DND-41 (cell line): ENCODE results near the gene FGD6.

ENCODE experiments used
- ATAC-seq: fragments of 200-7000 bp; cut with Tn5 transposase; 3 replicates; pipeline ENCODE4 v1.9.1; 2021; ENCODE audit warnings: low read depth; ENCODE audit not compliant: insufficient read depth
- DNase-seq: peaks from one replicate; pipeline ENCODE4 v3.0.0-alpha.2; 2020
- H2AFZ ChIP-seq: 2 replicates; pipeline ENCODE4 v1.6.0; 2012; ENCODE audit warnings: low read depth, low read length
- H3K27ac ChIP-seq: 2 replicates; pipeline ENCODE4 v1.5.1; 2012; ENCODE audit warnings: low read length, inconsistent platforms
- H3K27me3 ChIP-seq: fragments of 200-600 bp; sonication (generic); 2 replicates; pipeline ENCODE4 v1.6.0; 2012; ENCODE audit warnings: low read length, mild to moderate bottlenecking, inconsistent platforms; ENCODE audit not compliant: insufficient read depth, poor library complexity
- H3K36me3 ChIP-seq: 2 replicates; pipeline ENCODE4 v1.5.1; 2012; ENCODE audit warnings: low read length, inconsistent platforms; ENCODE audit not compliant: insufficient read depth
- H3K4me1 ChIP-seq: 2 replicates; pipeline ENCODE4 v1.5.1; 2012; ENCODE audit warnings: mild to moderate bottlenecking, low read length; ENCODE audit not compliant: insufficient read depth
- H3K4me2 ChIP-seq: 2 replicates; pipeline ENCODE4 v1.6.0; 2012; ENCODE audit warnings: mild to moderate bottlenecking, moderate library complexity, low read length, inconsistent platforms; ENCODE audit not compliant: insufficient read depth
- H3K4me3 ChIP-seq, 2 experiments: fragments of 200-600 bp in 1 of 2; shearing (Covaris generic) in 1 of 2; 2 replicates each; pipeline ENCODE4 v1.5.1; 2012 to 2016; ENCODE audit warnings: inconsistent platforms in 2 of 2, low read length in 2 of 2, mild to moderate bottlenecking in 2 of 2, low read depth in 1 of 2, moderate library complexity in 1 of 2
- H3K79me2 ChIP-seq: 2 replicates; pipeline ENCODE4 v1.6.0; 2012; ENCODE audit warnings: low read length, inconsistent platforms; ENCODE audit not compliant: insufficient read depth
- H3K9ac ChIP-seq: 2 replicates; pipeline ENCODE4 v1.6.0; 2012; ENCODE audit warnings: low read depth, mild to moderate bottlenecking, inconsistent platforms, low read length, moderate library complexity
- H3K9me3 ChIP-seq: 2 replicates; pipeline ENCODE4 v1.5.1; 2012; ENCODE audit warnings: low read length, moderate library complexity, mild to moderate bottlenecking, inconsistent platforms; ENCODE audit not compliant: insufficient read depth, severe bottlenecking
- H4K20me1 ChIP-seq: 2 replicates; pipeline ENCODE4 v1.6.0; 2012; ENCODE audit warnings: low read length; ENCODE audit not compliant: insufficient read depth
- EZH2 ChIP-seq: IDR thresholded peaks from 3 replicates; pipeline ENCODE4 v1.6.1; 2012; ENCODE audit warnings: borderline replicate concordance, low read depth, mild to moderate bottlenecking, moderate library complexity, low read length, inconsistent platforms; ENCODE audit not compliant: severe bottlenecking
- TF ChIP-seq, protein P1 (sequence below): IDR thresholded peaks from 2 replicates; pipeline ENCODE4 v1.5.1; 2012; ENCODE audit warnings: borderline replicate concordance, low read length, moderate library complexity, mild to moderate bottlenecking; ENCODE audit not compliant: poor library complexity, severe bottlenecking; ENCODE audit errors: extremely low read depth

Gene FGD6

DNA sequence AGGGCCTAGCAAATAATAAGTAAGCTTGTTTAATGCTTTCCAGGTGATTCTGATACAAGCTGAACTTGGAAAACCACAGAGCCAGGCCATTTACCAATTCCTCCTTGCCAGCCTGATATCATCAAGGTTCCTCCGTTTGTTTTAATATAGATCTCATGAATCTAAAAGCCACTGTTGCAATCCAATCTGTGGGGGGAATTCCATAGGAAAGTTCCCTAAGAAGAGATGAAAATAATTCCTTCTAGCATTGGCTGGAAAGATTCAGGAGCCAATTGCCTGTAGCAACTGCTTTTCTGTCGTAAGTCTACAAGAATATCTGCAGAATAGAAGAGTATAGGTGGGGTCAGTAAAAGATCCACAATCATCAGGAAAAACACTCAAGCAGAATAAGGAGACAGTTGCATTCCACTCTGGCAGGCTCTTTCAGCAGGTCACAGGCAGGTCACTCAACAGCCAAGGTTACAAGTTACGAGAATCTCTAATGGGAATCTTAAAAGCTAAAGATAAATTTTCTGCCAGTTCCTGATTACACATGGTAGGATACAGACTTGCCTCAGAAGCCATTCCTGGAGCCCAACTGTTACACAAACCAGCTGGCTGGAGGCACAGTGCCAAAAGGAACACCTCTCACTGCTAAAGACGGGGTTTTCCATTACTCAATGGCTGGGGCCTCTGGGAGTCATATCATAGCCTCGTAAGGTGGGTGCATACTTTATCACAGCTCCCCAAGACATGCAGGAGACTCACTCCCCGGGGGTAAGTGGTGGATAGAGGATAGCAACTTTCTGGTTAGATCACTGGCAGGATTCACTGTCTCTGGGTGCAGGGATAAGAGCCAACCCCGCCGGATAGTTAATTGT is 43.6 kb downstream of the FGD6 start:
- Histone ChIP-seq H3K4me1 (no peaks in the 10 kb centered on the region), H3K4me3 (no peak overlapping the region), H3K36me3 (no peaks in the 10 kb centered on the region), H3K4me2 (no peak overlapping the region), H3K27ac (no peak overlapping the region), H3K9me3 (no peaks in the 10 kb centered on the region), H3K27me3 (no peaks in the 10 kb centered on the region), H3K9ac (no peak overlapping the region), H3K79me2 (no peaks in the 10 kb centered on the region), H2AFZ (no peak overlapping the region), H4K20me1 (no peaks in the 10 kb centered on the region)
- TF ChIP-seq, protein P1, sequence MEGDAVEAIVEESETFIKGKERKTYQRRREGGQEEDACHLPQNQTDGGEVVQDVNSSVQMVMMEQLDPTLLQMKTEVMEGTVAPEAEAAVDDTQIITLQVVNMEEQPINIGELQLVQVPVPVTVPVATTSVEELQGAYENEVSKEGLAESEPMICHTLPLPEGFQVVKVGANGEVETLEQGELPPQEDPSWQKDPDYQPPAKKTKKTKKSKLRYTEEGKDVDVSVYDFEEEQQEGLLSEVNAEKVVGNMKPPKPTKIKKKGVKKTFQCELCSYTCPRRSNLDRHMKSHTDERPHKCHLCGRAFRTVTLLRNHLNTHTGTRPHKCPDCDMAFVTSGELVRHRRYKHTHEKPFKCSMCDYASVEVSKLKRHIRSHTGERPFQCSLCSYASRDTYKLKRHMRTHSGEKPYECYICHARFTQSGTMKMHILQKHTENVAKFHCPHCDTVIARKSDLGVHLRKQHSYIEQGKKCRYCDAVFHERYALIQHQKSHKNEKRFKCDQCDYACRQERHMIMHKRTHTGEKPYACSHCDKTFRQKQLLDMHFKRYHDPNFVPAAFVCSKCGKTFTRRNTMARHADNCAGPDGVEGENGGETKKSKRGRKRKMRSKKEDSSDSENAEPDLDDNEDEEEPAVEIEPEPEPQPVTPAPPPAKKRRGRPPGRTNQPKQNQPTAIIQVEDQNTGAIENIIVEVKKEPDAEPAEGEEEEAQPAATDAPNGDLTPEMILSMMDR: no peak
- TF ChIP-seq EZH2: no peak
- ATAC-seq: no peak
- no peak for DNase-seq

DNA sequence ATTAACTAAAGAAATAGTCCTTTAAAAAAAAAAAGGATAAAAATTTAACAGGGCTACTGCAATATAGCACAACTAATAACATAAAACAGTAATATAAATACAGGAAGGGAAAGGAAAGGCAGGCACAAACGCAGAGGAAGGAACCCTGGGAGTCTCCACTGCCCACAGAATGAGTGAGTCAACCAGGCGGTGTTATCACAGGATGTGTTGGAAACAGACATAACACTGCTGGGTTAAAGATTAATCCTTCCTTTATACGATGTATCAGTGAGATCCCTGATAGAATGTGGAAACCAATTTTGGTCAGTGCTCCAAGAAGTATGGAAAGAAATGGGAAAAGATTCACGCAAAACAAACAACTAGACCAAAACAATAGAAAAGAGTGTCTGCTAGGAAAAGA is 47.9 kb downstream of the FGD6 start:
- DNase-seq (no peak), ATAC-seq (no peak)
- H3K9me3 ChIP-seq: no peaks in the 10 kb centered on the region
- no peak overlapping the region for H3K9ac ChIP-seq
- no peaks in the 10 kb centered on the region for H4K20me1 ChIP-seq
- H3K79me2 ChIP-seq: no peaks in the 10 kb centered on the region
- no peak overlapping the region for H3K4me2 ChIP-seq
- no peak overlapping the region for H2AFZ ChIP-seq
- H3K27ac ChIP-seq: no peak overlapping the region
- no peak overlapping the region for H3K4me3 ChIP-seq
- H3K27me3 ChIP-seq: no peaks in the 10 kb centered on the region
- no peaks in the 10 kb centered on the region for H3K36me3 ChIP-seq
- no peaks in the 10 kb centered on the region for H3K4me1 ChIP-seq
- TF ChIP-seq, protein P1: no peak
- TF ChIP-seq EZH2: no peak

DNA sequence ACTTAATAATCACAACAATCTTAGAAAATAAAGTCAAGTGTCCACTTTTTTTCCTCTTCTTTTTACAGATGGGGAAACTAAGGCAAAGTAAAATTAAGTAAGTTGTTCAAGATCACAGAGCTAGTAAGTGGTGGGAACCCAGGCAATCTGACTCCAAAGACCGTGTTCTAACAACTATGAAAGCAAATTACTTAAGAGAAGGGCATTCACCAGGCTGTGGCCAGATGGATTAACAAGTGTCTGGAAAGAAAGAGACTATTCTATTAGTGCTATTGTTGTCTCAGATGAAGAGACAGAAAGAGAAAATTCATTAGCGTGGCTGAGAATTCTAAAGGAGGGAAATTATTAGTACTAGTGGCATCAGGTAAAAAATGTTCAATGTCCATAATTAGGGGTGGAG is 48.5 kb downstream of the FGD6 start:
- no peak overlapping the region for H3K4me3 ChIP-seq
- H3K36me3 ChIP-seq: no peaks in the 10 kb centered on the region
- no peak for ATAC-seq
- no peaks in the 10 kb centered on the region for H3K79me2 ChIP-seq
- H2AFZ ChIP-seq: no peak overlapping the region
- H3K27me3 ChIP-seq: no peaks in the 10 kb centered on the region
- no peak overlapping the region for H3K9ac ChIP-seq
- no peaks in the 10 kb centered on the region for H3K9me3 ChIP-seq
- H3K4me1 ChIP-seq: no peaks in the 10 kb centered on the region
- H3K4me2 ChIP-seq: no peak overlapping the region
- H4K20me1 ChIP-seq: no peaks in the 10 kb centered on the region
- TF ChIP-seq, protein P1: no peak
- TF ChIP-seq EZH2: no peak
- no peak for DNase-seq
- H3K27ac ChIP-seq: no peak overlapping the region
